GM12878 (cell line): Measurements from ENCODE around the gene ATP5F1D. TPM values are rescaled to one million over a fixed set of nuclear protein-coding genes. Genes with fewer than 3 reads are reported as not detected.

Experiments
- CUX1 ChIP-seq: IDR thresholded peaks from 2 replicates; pipeline ENCODE4 v1.6.1; 2012; ENCODE audit warnings: improper control_type of control experiment, low read depth, low read length; ENCODE audit not compliant: insufficient replicate concordance
- JUNB ChIP-seq: IDR thresholded peaks from 2 replicates; pipeline ENCODE4 v1.6.1; 2016; ENCODE audit warnings: antibody characterized with exemption, mild to moderate bottlenecking
- JUND ChIP-seq: IDR thresholded peaks from 2 replicates; pipeline ENCODE4 v1.6.1; 2012; ENCODE audit warnings: low read depth, mild to moderate bottlenecking, low read length, improper control_type of control experiment, moderate library complexity
- NRF1 ChIP-seq: conservative IDR thresholded peaks from 2 replicates; pipeline ENCODE4 v1.6.1; 2011; ENCODE audit warnings: mild to moderate bottlenecking, low read depth, low read length, improper control_type of control experiment
- RB1 ChIP-seq: fragments of 450-650 bp; formaldehyde crosslinking; IDR thresholded peaks from 2 replicates; pipeline ENCODE4 v1.6.1; 2017; ENCODE audit warnings: mild to moderate bottlenecking, borderline replicate concordance
- RELA ChIP-seq: fragments of 450-650 bp; IDR thresholded peaks from 2 replicates; pipeline ENCODE4 v1.8.0; 2014; ENCODE audit warnings: borderline replicate concordance; ENCODE audit not compliant: partially characterized antibody
- RFX5 ChIP-seq: IDR thresholded peaks from 2 replicates; pipeline ENCODE4 v1.6.1; 2011; ENCODE audit warnings: low read depth, low read length, improper control_type of control experiment
- SMARCA5 ChIP-seq: fragments of 450-650 bp; IDR thresholded peaks from 2 replicates; pipeline ENCODE4 v1.6.1; 2017; ENCODE audit warnings: mild to moderate bottlenecking
- SREBF2 ChIP-seq: IDR thresholded peaks from 2 replicates; pipeline ENCODE4 v1.6.1; 2012; ENCODE audit warnings: mild to moderate bottlenecking, low read length
- USF1 ChIP-seq: IDR thresholded peaks from 2 replicates; pipeline ENCODE4 v1.6.1; 2011; ENCODE audit warnings: borderline replicate concordance, low read depth, mild to moderate bottlenecking, moderate library complexity, mixed read lengths, low read length; ENCODE audit not compliant: insufficient read depth; ENCODE audit errors: extremely low read length
- YY1 ChIP-seq: IDR thresholded peaks from 2 replicates; pipeline ENCODE4 v1.6.1; 2011; ENCODE audit warnings: low read depth, mild to moderate bottlenecking, low read length
- ZNF687 ChIP-seq: fragments of 450-650 bp; IDR thresholded peaks from 2 replicates; pipeline ENCODE4 v1.6.1; 2017; ENCODE audit warnings: mild to moderate bottlenecking, moderate library complexity
- polyA plus RNA-seq, 11 experiments: library from polyadenylated mRNA; depleted of rRNA in 4 of 11; unstranded in 6 of 11; stranded (reverse) in 5 of 11; fragments of >200 nt; fragmentation: Nextera tagmentation in 4 of 11; fragmentation: Illumina TruSeq in 1 of 11; extraction: Ambion mirVana in 4 of 11; extraction: Trizol in 1 of 11; gene quantifications; 1 replicate in 1 of 11; 2 replicates in 10 of 11; pipeline versions ENCODE4 v1.2.1 to v1.2.3, GENCODE V29; 2011 to 2016; ENCODE audit warnings: inconsistent platforms in 2 of 11, missing spikeins in 2 of 11, low read depth in 1 of 11
- total RNA-seq, 4 experiments: library from RNA; depleted of rRNA in 3 of 4; stranded (reverse); fragments of >200 nt in 3 of 4; fragmentation: Illumina TruSeq in 1 of 4; extraction: Trizol in 1 of 4; gene quantifications; 2 replicates each; pipeline versions ENCODE4 v1.2.1 to v1.2.3, GENCODE V29; 2013 to 2021
- TF ChIP-seq, protein P1 (sequence below): fragments of 450-650 bp; IDR thresholded peaks from 2 replicates; pipeline ENCODE4 v1.6.1; 2018; ENCODE audit warnings: mild to moderate bottlenecking, low read depth, moderate library complexity; ENCODE audit not compliant: partially characterized antibody

Gene ATP5F1D
- total and polyA plus RNA-seq, 10 of the 15 experiments (the other 5 are each of a cell fraction or from before 2014, with no cell fraction given), result 7.2 to 357 (median 49.5) TPM

DNA sequence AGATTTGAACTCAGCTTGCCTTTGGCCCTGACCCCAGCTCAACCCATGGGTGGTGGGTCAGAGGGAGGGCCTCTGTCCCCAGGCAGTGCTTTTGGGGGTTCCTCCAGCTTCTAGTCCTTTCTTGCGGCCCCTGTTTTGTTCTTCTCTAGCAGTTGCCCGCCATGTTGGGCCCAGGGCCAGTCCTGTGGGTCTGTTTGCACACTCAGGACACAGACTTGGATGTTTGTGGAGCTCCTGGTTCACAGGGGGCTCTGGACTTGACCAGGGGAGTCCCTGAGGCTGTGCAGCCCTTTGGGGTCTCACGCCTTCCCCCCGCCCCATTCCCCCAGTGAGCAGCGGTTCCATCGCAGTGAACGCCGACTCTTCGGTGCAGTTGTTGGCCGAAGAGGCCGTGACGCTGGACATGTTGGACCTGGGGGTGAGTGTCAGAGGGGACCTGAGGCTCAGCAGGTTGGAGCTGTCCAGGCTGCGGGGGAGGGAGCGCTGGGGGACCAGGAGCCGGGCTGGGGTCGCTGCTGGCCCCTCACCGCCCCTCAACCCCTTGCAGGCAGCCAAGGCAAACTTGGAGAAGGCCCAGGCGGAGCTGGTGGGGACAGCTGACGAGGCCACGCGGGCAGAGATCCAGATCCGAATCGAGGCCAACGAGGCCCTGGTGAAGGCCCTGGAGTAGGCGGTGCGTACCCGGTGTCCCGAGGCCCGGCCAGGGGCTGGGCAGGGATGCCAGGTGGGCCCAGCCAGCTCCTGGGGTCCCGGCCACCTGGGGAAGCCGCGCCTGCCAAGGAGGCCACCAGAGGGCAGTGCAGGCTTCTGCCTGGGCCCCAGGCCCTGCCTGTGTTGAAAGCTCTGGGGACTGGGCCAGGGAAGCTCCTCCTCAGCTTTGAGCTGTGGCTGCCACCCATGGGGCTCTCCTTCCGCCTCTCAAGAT, 2.5 kb downstream of the ATP5F1D start (continued):
- TF ChIP-seq CUX1 (no peak), USF1 (peak; percentile 1), SREBF2 (no peak), RELA (peak; percentile 51), NRF1 (no peak), RFX5 (no peak), JUND (no peak), SMARCA5 (peak; percentile 86; the same call in 1 of the 2 replicates), ZNF687 (no peak), RB1 (no peak), YY1 (peak; percentile 75), JUNB (no peak)
- TF ChIP-seq, protein P1, sequence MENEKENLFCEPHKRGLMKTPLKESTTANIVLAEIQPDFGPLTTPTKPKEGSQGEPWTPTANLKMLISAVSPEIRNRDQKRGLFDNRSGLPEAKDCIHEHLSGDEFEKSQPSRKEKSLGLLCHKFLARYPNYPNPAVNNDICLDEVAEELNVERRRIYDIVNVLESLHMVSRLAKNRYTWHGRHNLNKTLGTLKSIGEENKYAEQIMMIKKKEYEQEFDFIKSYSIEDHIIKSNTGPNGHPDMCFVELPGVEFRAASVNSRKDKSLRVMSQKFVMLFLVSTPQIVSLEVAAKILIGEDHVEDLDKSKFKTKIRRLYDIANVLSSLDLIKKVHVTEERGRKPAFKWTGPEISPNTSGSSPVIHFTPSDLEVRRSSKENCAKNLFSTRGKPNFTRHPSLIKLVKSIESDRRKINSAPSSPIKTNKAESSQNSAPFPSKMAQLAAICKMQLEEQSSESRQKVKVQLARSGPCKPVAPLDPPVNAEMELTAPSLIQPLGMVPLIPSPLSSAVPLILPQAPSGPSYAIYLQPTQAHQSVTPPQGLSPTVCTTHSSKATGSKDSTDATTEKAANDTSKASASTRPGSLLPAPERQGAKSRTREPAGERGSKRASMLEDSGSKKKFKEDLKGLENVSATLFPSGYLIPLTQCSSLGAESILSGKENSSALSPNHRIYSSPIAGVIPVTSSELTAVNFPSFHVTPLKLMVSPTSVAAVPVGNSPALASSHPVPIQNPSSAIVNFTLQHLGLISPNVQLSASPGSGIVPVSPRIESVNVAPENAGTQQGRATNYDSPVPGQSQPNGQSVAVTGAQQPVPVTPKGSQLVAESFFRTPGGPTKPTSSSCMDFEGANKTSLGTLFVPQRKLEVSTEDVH, result no peak
